AG09309 (cell line): ENCODE data around the gene GARS1.

Experiments
- DNase-seq: peaks from one replicate; pipeline ENCODE4 v3.0.0-alpha.2; 2010; ENCODE audit warnings: low read depth
- H3K4me3 ChIP-seq: 2 replicates; pipeline ENCODE4 v1.5.1; 2011; ENCODE audit warnings: mild to moderate bottlenecking, low read depth, low read length, moderate library complexity; ENCODE audit not compliant: control insufficient read depth
- CTCF ChIP-seq: IDR thresholded peaks from 2 replicates; pipeline ENCODE4 v1.5.1; 2011; ENCODE audit warnings: mild to moderate bottlenecking, low read depth, low read length, inconsistent platforms; ENCODE audit not compliant: insufficient read depth, control insufficient read depth; ENCODE audit errors: missing control alignments

GARS1 gene

GRCh38 chr7:30617359-30617758 lies 22.7 kb downstream of the GARS1 start:
- no peak for DNase-seq
- no peak overlapping the region for H3K4me3 ChIP-seq
- TF ChIP-seq CTCF, result no peak

DNA sequence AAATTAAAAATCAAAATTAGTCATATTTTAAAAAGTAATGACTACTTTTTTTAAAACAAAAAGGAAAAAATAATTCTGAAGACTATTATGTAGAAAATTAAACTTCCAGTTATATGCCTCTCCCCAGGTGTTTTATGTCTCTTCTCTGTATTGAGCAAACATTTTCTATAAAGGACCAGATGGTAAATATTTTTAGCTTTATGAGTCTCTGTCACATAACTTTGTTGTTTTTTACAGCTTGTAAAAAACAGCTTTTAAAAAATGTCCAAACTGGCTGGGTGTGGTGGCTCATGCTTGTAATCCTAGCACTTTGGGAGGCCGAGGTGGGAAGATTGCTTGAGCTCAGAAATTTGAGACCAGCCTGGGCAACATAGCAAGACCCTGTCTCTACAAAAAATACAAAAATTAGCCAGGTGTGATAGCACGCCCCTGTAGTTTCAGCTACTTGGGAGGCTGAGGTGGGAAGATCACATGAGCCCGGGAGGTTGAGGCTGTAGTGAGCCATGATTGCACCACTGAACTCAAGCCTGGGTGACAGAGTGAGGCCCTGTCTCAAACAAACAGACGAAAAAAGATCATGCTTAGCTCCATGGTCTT lies 23.5 kb downstream of the GARS1 start:
- no peak for DNase-seq
- no peak overlapping the region for H3K4me3 ChIP-seq
- TF ChIP-seq CTCF, result no peak

- no peak for DNase-seq
- no peak for TF ChIP-seq CTCF
- no peak overlapping the region for H3K4me3 ChIP-seq
Measured at GRCh38 chr7:30618961-30619360, 24.3 kb downstream of the GARS1 start.

DNA sequence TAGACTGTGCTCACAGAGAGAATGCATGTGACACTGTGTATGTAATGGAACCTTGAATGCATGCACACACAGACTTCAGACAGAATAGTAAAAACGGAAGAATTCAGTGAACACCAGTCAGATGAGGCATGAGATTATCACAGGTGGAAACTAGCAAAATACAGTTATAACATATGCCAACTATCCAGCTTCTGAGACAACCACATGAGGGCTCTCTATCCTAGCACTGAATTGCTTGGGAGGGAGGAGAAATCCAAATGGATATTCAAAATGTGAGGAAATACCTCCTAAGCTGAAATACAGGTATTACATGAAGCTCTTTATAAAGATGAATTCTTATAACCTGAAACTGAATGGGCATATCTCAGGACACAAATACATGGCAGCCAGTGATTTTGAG lies 30.6 kb downstream of the GARS1 start:
- no peak for TF ChIP-seq CTCF
- H3K4me3 ChIP-seq, result no peak overlapping the region
- no peak for DNase-seq

DNA sequence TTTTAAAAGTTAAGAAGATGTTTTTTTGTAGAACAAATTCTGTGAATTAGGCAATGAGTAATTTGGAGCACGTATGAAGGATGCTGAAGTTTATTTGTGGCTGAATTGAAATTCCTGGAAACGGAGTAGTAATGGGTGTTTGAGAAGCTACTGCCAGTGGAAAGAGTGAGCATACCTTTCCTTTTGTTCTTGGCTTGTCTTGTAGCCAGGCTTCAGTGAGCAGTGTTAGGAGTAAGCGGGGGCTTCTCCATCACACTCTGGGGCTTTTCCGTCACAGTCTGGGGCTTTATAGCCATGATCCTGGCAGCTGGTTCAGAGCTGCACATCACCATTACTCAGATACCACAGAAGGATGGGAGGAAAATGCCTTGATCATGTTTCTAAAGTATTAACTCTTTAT lies 32.3 kb downstream of the GARS1 start:
- no peak for TF ChIP-seq CTCF
- DNase-seq, result no peak
- H3K4me3 ChIP-seq, result no peak overlapping the region

- H3K4me3 ChIP-seq, result no peak overlapping the region
- no peak for TF ChIP-seq CTCF
- DNase-seq, result no peak
Measured at GRCh38 chr7:30630986-30631385, 36.3 kb downstream of the GARS1 start.

DNA sequence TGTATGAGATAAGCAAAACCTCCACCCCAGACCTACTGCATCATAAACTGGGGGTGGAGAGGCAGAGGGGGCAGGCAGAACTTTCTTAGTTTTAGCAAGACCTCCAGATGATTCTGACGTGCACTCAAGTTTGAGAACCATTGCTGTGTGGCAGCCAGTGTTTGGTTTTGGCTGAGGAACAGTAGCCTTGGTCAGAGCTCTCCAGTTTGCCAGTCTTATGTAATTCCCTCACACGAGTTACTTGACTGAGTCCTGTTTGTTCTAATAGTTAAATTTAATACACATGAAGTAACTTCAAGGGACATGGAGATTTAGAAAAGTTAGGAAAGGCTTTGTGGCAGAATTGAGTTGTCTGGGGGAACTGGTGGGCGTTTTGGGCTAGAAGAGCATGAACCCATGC lies 38.5 kb downstream of the GARS1 start:
- TF ChIP-seq CTCF, result no peak
- H3K4me3 ChIP-seq, result no peak overlapping the region
- DNase-seq, result no peak
